Rectal smooth muscle tissue (tissue), 1 donor: ENCODE data around the gene PEX26.
"Not testable (repeated sequence)": the region's sequence is repeated elsewhere in the genome, so short reads cannot be mapped to it uniquely, and the experiment has no call there.

ENCODE experiments used
- H3K27ac ChIP-seq: one replicate; pipeline ENCODE4 v1.7.0; 2013; ENCODE audit warnings: low read depth, low read length, inconsistent platforms
- H3K27me3 ChIP-seq: one replicate; pipeline ENCODE4 v1.7.0; 2013; ENCODE audit warnings: low read length; ENCODE audit not compliant: control insufficient read depth, insufficient read depth
- H3K36me3 ChIP-seq: one replicate; pipeline ENCODE4 v1.7.0; 2013; ENCODE audit warnings: low read length; ENCODE audit not compliant: control insufficient read depth, insufficient read depth
- H3K4me1 ChIP-seq: one replicate; pipeline ENCODE4 v1.7.0; 2013; ENCODE audit warnings: low read length; ENCODE audit not compliant: control insufficient read depth, insufficient read depth
- H3K4me3 ChIP-seq: one replicate; pipeline ENCODE4 v1.7.0; 2013; ENCODE audit warnings: low read length
- H3K9ac ChIP-seq: one replicate; pipeline ENCODE4 v1.7.0; 2013; ENCODE audit warnings: low read length

Gene PEX26

GRCh38 chr22:18059473-18059872 is 18.3 kb upstream of the PEX26 start:
- no peaks in the 10 kb centered on the region for H3K27me3 ChIP-seq
- H3K4me1 ChIP-seq, result peaks cover 38% of the 10 kb centered on the region
- H3K36me3 ChIP-seq, result no peaks in the 10 kb centered on the region
- H3K4me3 ChIP-seq, result no peak overlapping the region
- H3K27ac ChIP-seq, result no peak overlapping the region
- H3K9ac ChIP-seq, result no peak overlapping the region

GRCh38 chr22:18059991-18060390 is 17.8 kb upstream of the PEX26 start:
- no peaks in the 10 kb centered on the region for H3K36me3 ChIP-seq
- H3K27ac ChIP-seq, result no peak overlapping the region
- H3K27me3 ChIP-seq, result no peaks in the 10 kb centered on the region
- peaks cover 38% of the 10 kb centered on the region for H3K4me1 ChIP-seq
- H3K4me3 ChIP-seq, result no peak overlapping the region
- H3K9ac ChIP-seq, result no peak overlapping the region

DNA sequence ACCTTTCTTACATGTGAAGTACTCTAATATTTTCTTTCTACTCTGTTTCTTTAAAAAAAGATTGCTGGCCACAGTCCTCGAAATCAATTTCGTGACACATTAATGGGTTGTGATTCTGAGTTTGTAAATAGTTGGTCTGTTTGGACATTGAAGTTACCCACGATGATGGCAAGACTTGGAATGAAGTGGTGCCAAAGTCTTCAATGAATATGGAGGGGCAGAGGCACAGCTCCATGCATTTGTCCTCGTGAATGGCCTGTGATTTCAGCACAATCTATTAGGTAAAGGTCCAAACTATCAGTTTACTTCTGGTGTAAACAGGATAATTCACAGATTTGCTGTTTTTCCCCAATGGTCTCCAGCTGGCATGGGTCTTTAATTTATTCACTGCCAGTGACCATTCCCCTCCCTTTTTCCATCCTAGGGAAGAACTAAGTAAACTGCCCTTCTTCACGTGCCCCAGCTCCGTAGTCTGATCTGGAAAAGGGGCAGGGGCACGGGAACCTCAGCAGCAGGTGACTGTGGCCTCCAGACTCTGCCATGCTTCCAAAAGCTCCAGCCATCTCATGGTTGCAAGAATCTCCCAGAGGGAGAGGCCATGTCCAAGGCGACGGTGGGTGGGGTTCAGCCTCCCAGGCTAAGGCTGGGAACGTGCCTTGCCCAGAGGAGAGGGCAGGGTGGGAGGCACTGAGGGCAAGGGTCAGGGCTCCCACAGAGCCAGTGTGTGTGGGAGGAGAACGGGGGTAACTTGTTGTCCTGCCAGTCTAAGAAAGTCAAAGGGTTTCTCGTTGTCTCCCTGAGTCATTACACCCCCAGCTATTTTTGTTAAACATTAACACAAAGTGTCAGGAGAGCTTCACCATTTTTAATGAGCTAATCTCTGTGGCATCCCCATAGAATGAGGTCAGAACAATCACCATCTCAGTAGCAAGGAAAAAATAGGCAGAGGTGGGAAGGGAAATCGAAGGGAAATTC is 16.9 kb upstream of the PEX26 start:
- Histone ChIP-seq H3K4me1 (peaks cover 34% of the 10 kb centered on the region), H3K9ac (no peak overlapping the region), H3K36me3 (no peaks in the 10 kb centered on the region), H3K27me3 (no peaks in the 10 kb centered on the region), H3K4me3 (peak overlapping the region; percentile 10), H3K27ac (peak overlapping the region; percentile 81)

DNA sequence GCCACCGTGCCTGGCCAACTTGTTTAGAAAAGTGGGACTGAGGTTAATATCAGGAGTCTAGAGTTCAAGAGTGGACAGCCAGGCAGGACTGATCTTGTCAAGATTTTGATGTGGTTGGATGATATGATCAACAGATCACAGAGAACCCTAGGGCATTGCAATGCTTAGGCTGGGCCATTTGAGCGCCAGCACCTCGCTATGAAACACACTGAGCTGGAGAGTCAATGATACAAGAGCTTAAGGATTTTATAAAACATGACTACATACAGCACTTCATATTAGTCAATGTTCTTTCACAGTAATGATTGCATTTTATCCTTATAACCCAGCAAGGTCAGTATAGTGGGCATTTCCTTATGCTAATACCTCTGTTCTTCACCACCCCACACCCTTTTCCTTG is 15.4 kb upstream of the PEX26 start:
- Histone ChIP-seq H3K27ac (no peak overlapping the region), H3K4me1 (peaks cover 35% of the 10 kb centered on the region)

GRCh38 chr22:18063306-18063705 is 14.5 kb upstream of the PEX26 start:
- H3K4me3 ChIP-seq, result no peak overlapping the region
- H3K36me3 ChIP-seq, result no peaks in the 10 kb centered on the region
- peaks cover 33% of the 10 kb centered on the region for H3K4me1 ChIP-seq
- no peak overlapping the region for H3K9ac ChIP-seq
- no peaks in the 10 kb centered on the region for H3K27me3 ChIP-seq
- no peak overlapping the region for H3K27ac ChIP-seq

More for the DNA sequence above, 15.4 kb upstream of the PEX26 start:
- H3K27me3 ChIP-seq, result no peaks in the 10 kb centered on the region
- H3K9ac ChIP-seq, result no peak overlapping the region
- H3K4me3 ChIP-seq, result no peak overlapping the region
- H3K36me3 ChIP-seq, result no peaks in the 10 kb centered on the region

DNA sequence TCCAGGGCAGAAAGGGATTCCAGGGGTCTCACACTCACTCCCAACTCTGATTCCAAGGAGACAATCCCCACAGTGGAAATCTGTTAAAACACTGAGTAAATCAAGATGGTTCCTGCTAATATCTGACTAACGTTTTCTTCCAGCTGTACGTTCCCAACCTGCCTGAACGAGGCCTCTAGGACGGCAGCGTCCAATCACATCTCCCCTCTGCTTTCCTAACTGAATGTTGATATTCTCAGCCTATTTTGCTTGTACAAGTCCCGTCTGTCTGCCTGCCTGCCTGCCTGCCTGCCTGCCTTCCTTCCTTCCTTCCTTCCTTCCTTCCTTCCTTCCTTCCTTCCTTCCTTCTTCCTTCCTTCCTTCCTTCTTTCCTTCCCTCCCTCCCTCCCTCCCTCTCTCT is 14.1 kb upstream of the PEX26 start:
- H3K27me3 ChIP-seq, result not testable (repeated sequence)
- H3K4me1 ChIP-seq, result peaks cover 32% of the 10 kb centered on the region

DNA sequence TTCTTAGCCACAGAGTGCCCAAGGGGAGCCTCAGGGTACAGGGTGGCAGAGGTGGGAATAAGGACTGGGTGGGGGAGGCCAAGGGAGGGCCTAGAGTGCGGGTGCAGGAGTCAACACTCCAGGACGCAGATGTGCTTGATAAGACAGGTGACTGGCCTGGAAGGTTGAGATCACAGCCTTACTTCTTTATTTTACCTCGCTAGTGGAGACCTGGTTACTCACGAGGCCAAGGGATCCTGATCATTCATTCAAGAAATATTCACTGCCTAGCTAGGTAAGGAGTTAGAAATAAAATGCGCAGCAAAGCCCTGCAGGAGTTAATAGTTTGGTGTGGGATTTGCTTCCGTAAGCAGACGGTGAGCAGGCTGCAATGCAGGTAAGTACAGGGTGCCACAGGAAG is 13.2 kb upstream of the PEX26 start:
- Histone ChIP-seq H3K4me3 (no peak overlapping the region), H3K9ac (no peak overlapping the region), H3K4me1 (peaks cover 34% of the 10 kb centered on the region), H3K27me3 (no peaks in the 10 kb centered on the region), H3K27ac (no peak overlapping the region), H3K36me3 (no peaks in the 10 kb centered on the region)

More for the DNA sequence above, 14.1 kb upstream of the PEX26 start:
- not testable (repeated sequence) for H3K36me3 ChIP-seq, H3K4me3 ChIP-seq, H3K27ac ChIP-seq, H3K9ac ChIP-seq

DNA sequence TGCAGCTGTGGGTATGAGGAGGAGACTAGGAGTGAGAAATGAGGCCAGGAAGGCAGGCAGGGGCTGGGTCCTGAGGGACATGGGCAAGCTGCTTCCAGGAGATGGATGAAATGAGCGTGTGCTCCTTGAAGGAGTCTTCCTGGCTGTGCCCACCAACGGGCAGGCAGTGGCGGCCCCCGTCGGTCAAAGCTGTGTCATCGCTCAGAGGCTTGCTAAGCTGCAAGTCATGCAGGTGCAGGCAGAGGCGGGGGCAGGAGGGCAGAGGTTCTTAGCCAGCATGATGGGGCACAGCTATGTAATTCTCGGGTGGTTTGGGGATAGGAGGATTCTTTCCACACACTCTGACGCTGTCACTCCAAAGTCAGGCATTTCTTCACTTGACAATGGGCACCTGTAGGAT is 12.5 kb upstream of the PEX26 start:
- H3K4me1 ChIP-seq, result peaks cover 31% of the 10 kb centered on the region
- no peak overlapping the region for H3K27ac ChIP-seq
- H3K27me3 ChIP-seq, result no peaks in the 10 kb centered on the region
- no peak overlapping the region for H3K4me3 ChIP-seq
- no peak overlapping the region for H3K9ac ChIP-seq
- no peaks in the 10 kb centered on the region for H3K36me3 ChIP-seq

GRCh38 chr22:18066181-18066859 is 11.5 kb upstream of the PEX26 start:
- Histone ChIP-seq H3K27ac (peak overlapping the region; percentile 95), H3K4me1 (peaks cover 26% of the 10 kb centered on the region)

DNA sequence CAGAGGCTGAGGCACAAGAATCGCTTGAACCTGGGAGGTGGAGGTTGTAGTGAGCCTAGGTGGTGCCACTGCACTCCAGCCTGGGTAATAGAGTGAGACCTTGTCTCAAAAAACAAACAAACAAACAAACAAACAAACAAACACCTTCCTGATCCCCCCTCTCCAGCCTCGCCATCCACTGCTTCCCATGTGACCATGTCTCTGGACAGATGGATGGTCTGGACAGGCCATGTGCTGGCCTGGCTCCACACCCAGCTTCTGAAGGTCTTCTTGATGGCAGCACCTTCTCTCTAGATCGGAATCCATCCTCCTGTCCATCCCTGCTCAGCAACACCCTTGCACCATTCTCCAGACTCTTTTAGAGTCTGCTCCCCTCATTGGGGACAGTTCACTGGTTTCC is 10.7 kb upstream of the PEX26 start:
- no peak overlapping the region for H3K4me3 ChIP-seq
- peak overlapping the region; percentile 95 for H3K27ac ChIP-seq
- peaks cover 24% of the 10 kb centered on the region for H3K4me1 ChIP-seq
- no peaks in the 10 kb centered on the region for H3K36me3 ChIP-seq
- no peaks in the 10 kb centered on the region for H3K27me3 ChIP-seq
- no peak overlapping the region for H3K9ac ChIP-seq

More at GRCh38 chr22:18066181-18066859, 11.5 kb upstream of the PEX26 start:
- H3K4me3 ChIP-seq, result no peak overlapping the region
- no peak overlapping the region for H3K9ac ChIP-seq
- H3K36me3 ChIP-seq, result no peaks in the 10 kb centered on the region
- no peaks in the 10 kb centered on the region for H3K27me3 ChIP-seq

- Histone ChIP-seq H3K4me3 (peak overlapping the region; percentile 31), H3K4me1 (peaks cover 24% of the 10 kb centered on the region), H3K9ac (peak overlapping the region; percentile 3), H3K36me3 (no peaks in the 10 kb centered on the region), H3K27me3 (no peaks in the 10 kb centered on the region), H3K27ac (peak overlapping the region; percentile 95)
Observed at GRCh38 chr22:18067548-18068341, 10.0 kb upstream of the PEX26 start.

DNA sequence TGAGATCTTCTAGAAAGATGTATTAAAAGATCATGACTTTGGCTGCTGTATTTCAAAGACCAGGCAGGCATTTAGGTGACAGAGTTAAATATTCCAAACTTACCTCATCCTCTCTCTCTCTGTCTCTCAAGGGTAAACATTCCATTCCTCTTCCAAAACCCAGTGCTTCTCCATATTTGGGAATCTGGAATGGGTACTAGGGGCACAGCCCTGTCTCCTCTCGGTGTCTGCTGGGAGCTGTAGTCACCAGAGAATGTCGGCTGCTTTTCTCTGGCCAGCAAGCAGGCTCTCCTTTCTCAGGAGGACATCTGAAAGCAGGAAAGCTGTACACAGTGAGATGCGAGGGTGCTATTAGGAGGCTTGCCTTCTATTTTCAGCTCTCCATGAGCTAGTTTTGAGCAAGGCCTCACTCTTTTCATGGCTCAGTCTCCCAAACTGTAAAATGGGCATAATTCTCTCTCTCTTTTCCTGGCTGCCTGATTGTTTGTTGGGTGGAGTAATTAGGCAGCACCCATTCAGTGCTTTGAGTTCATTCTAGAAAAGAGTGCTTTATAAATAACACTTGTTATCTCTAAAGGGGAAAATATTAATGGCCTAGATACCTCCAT is 9.3 kb upstream of the PEX26 start:
- no peak overlapping the region for H3K9ac ChIP-seq
- H3K27ac ChIP-seq, result peak overlapping the region; percentile 95
- H3K4me3 ChIP-seq, result peak overlapping the region; percentile 6
- no peaks in the 10 kb centered on the region for H3K27me3 ChIP-seq
- no peaks in the 10 kb centered on the region for H3K36me3 ChIP-seq
- H3K4me1 ChIP-seq, result peaks cover 24% of the 10 kb centered on the region
